ENCODE measurements around the gene PRC1.

Gene PRC1

GRCh38 chr15:90933301-90933700 is 61.0 kb downstream of the PRC1 start:
- H3K27ac ChIP-seq = peak overlapping the region; percentile 90
- CTCF ChIA-PET = interaction anchor here (0.6 to 2.1 kb wide), 8 partner anchors 24 to 1014 kb away, joined by 3 to 12 read pairs (median 4); partner anchors contain the start of genes BLM and MAN2A2
- POLR2A ChIA-PET (ENCODE audit: low non-redundant PET) = no interaction called here

GRCh38 chr15:90932660-90932991 is 61.7 kb downstream of the PRC1 start:
- H3K27ac ChIP-seq = peak overlapping the region; percentile 90
- ChIA-PET CTCF (interaction anchor here (0.5 to 2.1 kb wide), 24 partner anchors 9 to 1014 kb away, joined by 3 to 12 read pairs (median 3); partner anchors contain the start of gene MAN2A2), POLR2A (ENCODE audit: low non-redundant PET) (interaction anchor here (0.6 to 0.7 kb wide), 2 partner anchors 22 to 846 kb away, joined by 3 read pairs; partner anchors contain the start of gene RCCD1)
- DNase-seq (ENCODE audit: low spot score) = no peak
- TF ChIP-seq CTCF (conservative IDR thresholded peaks at IDR 0.05; ENCODE audit: low read depth) = peak; percentile 75

More at GRCh38 chr15:90933301-90933700, 61.0 kb downstream of the PRC1 start:
- DNase-seq (ENCODE audit: low spot score) = no peak
- no peak for TF ChIP-seq CTCF (conservative IDR thresholded peaks at IDR 0.05; ENCODE audit: low read depth)

- ChIA-PET POLR2A (ENCODE audit: low non-redundant PET) (interaction anchor here (0.6 to 0.7 kb wide), 2 partner anchors 22 to 846 kb away, joined by 3 read pairs; partner anchors contain the start of gene RCCD1), CTCF (interaction anchor here (0.5 to 2.1 kb wide), 29 partner anchors 8 to 1517 kb away, joined by 3 to 12 read pairs (median 3); partner anchors contain the start of gene MAN2A2)
- peak within 1 kb of the TSS; percentile 90 for H3K27ac ChIP-seq
- peak; percentile 95 for DNase-seq (ENCODE audit: low spot score)
- TF ChIP-seq CTCF (conservative IDR thresholded peaks at IDR 0.05; ENCODE audit: low read depth) = peak; percentile 97
Observed at GRCh38 chr15:90931828-90932659, 62.3 kb downstream of the PRC1 start, which contains the start of gene HDDC3. Gene HDDC3 (minus strand): TSS chr15:90932549. CDS start chr15:90932540, 9 bp downstream.

GRCh38 chr15:90931575-90931827 is 62.8 kb downstream of the PRC1 start:
- TF ChIP-seq CTCF (conservative IDR thresholded peaks at IDR 0.05; ENCODE audit: low read depth) = peak; percentile 68; the same call in 1 of the 2 replicates
- CTCF ChIA-PET = interaction anchor here (0.6 to 1.5 kb wide), 11 partner anchors 9 to 1516 kb away, joined by 3 to 9 read pairs (median 3); no protein-coding TSS in a partner anchor
- peak overlapping the region; percentile 90 for H3K27ac ChIP-seq
- POLR2A ChIA-PET (ENCODE audit: low non-redundant PET) = no interaction called here
- no peak for DNase-seq (ENCODE audit: low spot score)

GRCh38 chr15:90930861-90931574 is 63.3 kb downstream of the PRC1 start:
- peak; percentile 17 for DNase-seq (ENCODE audit: low spot score)
- ChIA-PET POLR2A (ENCODE audit: low non-redundant PET) (no interaction called here), CTCF (interaction anchor here (0.6 to 1.5 kb wide), 9 partner anchors 8 to 1516 kb away, joined by 3 to 5 read pairs (median 3); no protein-coding TSS in a partner anchor)
- no peak for TF ChIP-seq CTCF (conservative IDR thresholded peaks at IDR 0.05; ENCODE audit: low read depth)
- peak overlapping the region; percentile 90 for H3K27ac ChIP-seq

Measured in RWPE1 (cell line).